ENCODE measurements around the gene EPHA10.
"Not testable (repeated sequence)": the region's sequence is repeated elsewhere in the genome, so short reads cannot be mapped to it uniquely, and the experiment has no call there.

Gene EPHA10

DNA sequence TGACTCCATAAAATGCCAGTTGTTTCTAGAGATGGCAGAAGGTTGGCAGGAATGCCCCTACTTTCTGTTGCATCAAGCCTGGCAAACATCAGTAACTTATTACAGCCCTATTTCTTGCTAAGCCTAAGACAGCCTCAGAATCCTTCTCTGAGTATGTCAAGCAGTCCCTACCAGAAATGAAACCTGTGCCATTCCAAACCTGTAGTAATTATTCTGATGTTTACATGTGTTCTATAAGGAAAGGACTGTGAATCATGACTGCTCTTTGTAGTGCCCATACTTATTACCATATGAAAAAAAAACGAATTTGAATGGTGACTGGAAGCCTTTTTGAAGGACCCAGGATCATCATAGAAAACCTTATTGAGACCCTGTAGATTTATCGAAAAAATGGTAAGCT, 67.2 kb downstream of the EPHA10 start:
- no peak for TF ChIP-seq CTCF (IDR thresholded peaks at IDR 0.05; ENCODE audit: insufficient read depth, low read depth, low read length, missing control alignments)

GRCh38 chr1:37697090-37697489, 67.8 kb downstream of the EPHA10 start:
- H3K4me3 ChIP-seq (ENCODE audit: low read length): no peak overlapping the region
- no peak for TF ChIP-seq CTCF (IDR thresholded peaks at IDR 0.05; ENCODE audit: insufficient read depth, low read depth, low read length, missing control alignments)
- DNase-seq (ENCODE audit: low read depth): no peak

More for the DNA sequence above, 67.2 kb downstream of the EPHA10 start:
- no peak overlapping the region for H3K4me3 ChIP-seq (ENCODE audit: low read length)
- DNase-seq (ENCODE audit: low read depth): no peak

DNA sequence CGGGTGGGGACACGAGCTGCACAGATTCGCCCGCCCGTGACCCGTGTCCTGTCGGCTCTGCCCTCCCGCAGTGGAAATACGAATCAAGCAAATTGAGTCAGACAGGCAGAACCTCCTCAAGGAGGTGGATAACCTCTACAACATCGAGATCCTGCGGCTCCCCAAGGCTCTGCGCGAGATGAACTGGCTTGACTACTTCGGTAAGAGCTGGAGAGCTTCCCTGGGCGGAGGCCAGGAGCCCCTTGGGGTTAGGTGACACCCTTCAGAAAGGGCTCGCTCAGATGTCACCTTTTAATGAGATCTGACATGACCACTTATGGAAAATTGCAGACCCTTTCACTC, 72.1 kb downstream of the EPHA10 start:
- no peak for TF ChIP-seq CTCF (IDR thresholded peaks at IDR 0.05; ENCODE audit: insufficient read depth, low read depth, low read length, missing control alignments)
- no peak for DNase-seq (ENCODE audit: low read depth)
- peak overlapping the region; percentile 80 for H3K4me3 ChIP-seq (ENCODE audit: low read length)

DNA sequence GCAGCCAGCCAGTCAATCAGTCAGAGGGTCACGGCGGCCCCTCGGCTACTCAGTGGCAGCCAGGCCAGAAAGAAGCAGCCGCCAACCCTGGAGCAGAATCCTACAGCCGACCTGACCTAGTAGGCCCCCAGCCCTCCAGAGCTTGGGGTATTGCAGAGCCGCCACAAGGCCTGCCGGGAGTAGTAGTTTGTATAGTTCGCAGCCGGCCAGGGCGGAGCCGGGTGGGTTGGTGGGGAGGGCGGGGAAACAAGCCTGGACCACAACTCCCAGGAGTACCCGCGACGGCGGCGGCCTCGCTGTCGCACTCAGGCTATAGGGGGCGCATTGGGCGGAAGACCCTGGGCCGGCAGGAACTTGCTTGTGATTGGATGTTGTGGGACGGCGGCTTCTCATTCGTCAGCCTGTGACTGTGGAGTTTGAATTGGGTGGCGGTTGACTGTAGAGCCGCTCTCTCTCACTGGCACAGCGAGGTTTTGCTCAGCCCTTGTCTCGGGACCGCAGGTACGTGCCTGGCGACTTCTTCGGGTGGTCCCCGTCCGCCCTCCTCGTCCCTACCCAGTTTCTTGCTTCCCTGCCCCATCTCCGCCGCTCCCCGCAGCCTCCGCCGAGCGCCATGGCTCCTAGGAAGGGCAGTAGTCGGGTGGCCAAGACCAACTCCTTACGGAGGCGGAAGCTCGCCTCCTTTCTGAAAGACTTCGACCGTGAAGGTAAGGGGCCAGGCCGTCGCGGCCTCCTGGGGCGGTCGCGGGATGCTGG, 72.7 kb downstream of the EPHA10 start, which contains the start of gene CDCA8:
Gene CDCA8, plus strand, starts transcription at position 439 of the 756 bp plus-strand sequence. Its CDS starts 175 bp downstream, at position 614.
- peak; percentile 99 for DNase-seq (ENCODE audit: low read depth)
- peak within 1 kb of the TSS; percentile 80 for H3K4me3 ChIP-seq (ENCODE audit: low read length)
- peak; percentile 56 for TF ChIP-seq CTCF (IDR thresholded peaks at IDR 0.05; ENCODE audit: insufficient read depth, low read depth, low read length, missing control alignments)

DNA sequence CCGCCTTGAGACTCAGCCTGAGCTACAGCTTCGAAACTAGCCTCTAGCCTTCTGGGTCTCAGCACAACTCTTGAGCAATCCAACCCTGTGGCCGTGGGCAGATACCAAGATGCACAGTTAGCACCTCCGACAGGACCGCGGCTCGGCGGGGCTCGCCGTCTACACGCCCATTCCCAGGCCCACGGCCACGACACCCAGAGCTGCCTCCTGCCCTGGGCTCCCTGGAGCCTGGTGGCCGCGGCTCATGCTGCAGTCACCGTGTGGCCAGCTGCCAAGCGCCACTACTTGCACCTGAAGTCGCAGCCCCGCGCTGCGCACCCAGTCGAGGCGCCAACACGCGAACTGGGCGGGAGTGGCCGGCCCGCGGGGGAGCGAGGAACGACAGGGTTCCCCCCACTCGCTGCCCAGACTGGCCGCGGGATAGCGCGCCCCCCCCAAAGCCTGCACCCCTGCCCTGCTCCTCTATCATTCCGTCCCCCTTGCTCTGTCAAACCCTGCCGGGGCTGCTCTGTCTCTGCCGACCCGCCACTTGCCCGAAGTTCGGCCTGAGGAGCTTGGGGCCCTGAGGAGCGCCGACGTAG, 73.3 kb downstream of the EPHA10 start:
- peak overlapping the region; percentile 80 for H3K4me3 ChIP-seq (ENCODE audit: low read length)
- no peak for TF ChIP-seq CTCF (IDR thresholded peaks at IDR 0.05; ENCODE audit: insufficient read depth, low read depth, low read length, missing control alignments)
- DNase-seq (ENCODE audit: low read depth): peak; percentile 56

DNA sequence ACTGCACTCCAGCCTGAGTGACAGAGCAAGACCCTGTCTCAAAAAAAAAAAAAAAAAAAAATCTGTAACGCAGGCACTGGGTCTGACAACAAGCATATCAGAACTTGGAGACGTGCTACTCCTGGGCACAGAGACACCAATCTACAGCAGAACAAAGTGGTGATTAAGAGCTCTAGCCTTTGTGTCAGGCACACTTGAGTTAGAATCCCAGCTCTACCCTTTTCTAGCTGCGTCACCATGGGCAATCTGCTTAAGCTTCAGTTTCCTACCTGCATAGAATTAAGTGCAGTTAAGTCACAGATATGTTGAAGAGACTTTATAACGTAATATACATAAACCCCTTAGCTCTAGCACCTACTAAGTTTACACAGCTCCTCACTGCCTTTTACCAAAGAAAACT, 76.0 kb downstream of the EPHA10 start:
- DNase-seq (ENCODE audit: low read depth): no peak
- H3K4me3 ChIP-seq (ENCODE audit: low read length): peak overlapping the region; percentile 80
- no peak for TF ChIP-seq CTCF (IDR thresholded peaks at IDR 0.05; ENCODE audit: insufficient read depth, low read depth, low read length, missing control alignments)

DNA sequence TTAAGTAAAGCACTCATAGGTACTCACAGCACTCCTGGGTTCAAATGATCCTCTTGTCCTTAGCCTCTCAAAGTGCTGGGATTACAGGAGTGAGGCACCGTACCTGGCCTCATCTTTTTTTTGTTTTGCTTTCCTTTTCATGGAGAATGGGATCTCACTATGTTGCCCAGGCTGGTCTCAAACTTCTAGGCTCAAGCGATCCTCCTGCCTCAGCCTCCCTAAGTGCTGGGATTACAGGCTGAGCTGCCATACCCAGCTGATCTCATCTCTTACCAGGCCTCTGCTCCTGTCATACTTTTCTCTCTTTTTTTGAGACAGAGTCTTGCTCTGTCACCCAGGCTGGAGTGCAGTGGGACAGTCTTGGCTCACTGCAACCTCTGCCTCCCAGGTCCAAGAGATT, 77.2 kb downstream of the EPHA10 start:
- not testable (repeated sequence) for H3K4me3 ChIP-seq (ENCODE audit: low read length); DNase-seq (ENCODE audit: low read depth)

Measured in epithelial cell of esophagus (primary cell).